Adrenal gland (tissue), 12 donors: ENCODE results near the gene RPL38. TPM values are rescaled to one million over a fixed set of nuclear protein-coding genes. Genes with fewer than 3 reads are reported as not detected.

Source experiments
- DNase-seq, 7 donors: peaks; one replicate each; pipeline ENCODE4 v3.0.0-alpha.2; 2019 to 2020
- H3K27ac ChIP-seq, 5 donors: fragments of 200-600 bp; sonication (generic) in 4 of 5; 1 replicate in 3 of 5; 2 replicates in 2 of 5; pipeline versions ENCODE4 v1.5.1 to v1.8.0; 2016 to 2020; ENCODE audit warnings: mild to moderate bottlenecking in 1 of 5
- H3K27me3 ChIP-seq: fragments of 200-600 bp; 2 replicates; pipeline ENCODE4 v1.8.0; 2021
- H3K36me3 ChIP-seq, 2 donors: fragments of 200-600 bp; replicated peaks in 1 of 2; 1 replicate in 1 of 2; 2 replicates in 1 of 2; pipeline versions ENCODE4 v1.5.1 to v1.8.0; 2018 to 2022
- H3K4me1 ChIP-seq, 2 donors: fragments of 200-600 bp; replicated peaks in 1 of 2; 1 replicate in 1 of 2; 2 replicates in 1 of 2; pipeline versions ENCODE4 v1.5.1 to v1.8.0; 2018 to 2021
- H3K4me3 ChIP-seq, 4 donors: fragments of 200-600 bp; sonication (generic) in 3 of 4; one replicate each; pipeline ENCODE4 v1.5.1; 2016 to 2018
- H3K9me3 ChIP-seq, 3 donors: fragments of 200-600 bp; sonication (generic) in 1 of 3; replicated peaks in 1 of 3; 1 replicate in 2 of 3; 2 replicates in 1 of 3; pipeline versions ENCODE4 v1.5.1 to v1.8.0; 2016 to 2021
- POLR2A ChIP-seq, 2 donors: fragments of 450-650 bp; IDR thresholded peaks; one replicate each; pipeline ENCODE4 v1.6.1; 2017; ENCODE audit warnings: antibody characterized with exemption in 2 of 2, mild to moderate bottlenecking in 2 of 2, moderate library complexity in 1 of 2
- WGBS, 4 donors: extraction: QIAGEN DNeasy Blood & Tissue Kit in 2 of 4; methylation state at CpG; one replicate each; pipeline versions ENCODE4 v1.1.5 to v1.1.7; 2013 to 2017; 5-methylcytosine and 5-hydroxymethylcytosine counted together
- intact Hi-C, 2 donors: fragments of 100-400 bp; cut with DNase I; formaldehyde crosslinking; loops; one replicate each; pipeline versions ENCODE4 v1.14.1 to v1.15.0; 2022 to 2023
- polyA plus RNA-seq, 3 donors: library from polyadenylated mRNA; stranded (reverse); fragments of 200-250 nt in 2 of 3; fragments of 350-450 nt in 1 of 3; fragmentation: Illumina TruSeq in 1 of 3; extraction: RNeasy Lipid Tissue Mini Kit (QIAGEN cat#74804) in 1 of 3; gene quantifications; one replicate each; pipeline ENCODE4 v1.2.3, GENCODE V29; 2013 to 2014
- total RNA-seq, 9 donors: library from RNA; depleted of rRNA in 4 of 9; stranded (reverse); fragments of >200 nt in 4 of 9; fragments of 120-200 nt in 1 of 9; fragmentation: NEBNext Ultra II Directional in 1 of 9; extraction: Animal tissue kit (Norgen Biotek cat#: 25700) in 1 of 9; gene quantifications; one replicate each; pipeline versions ENCODE4 v1.1.0 to v1.2.4, GENCODE V29; 2013 to 2023
- TF ChIP-seq, protein P1 (sequence below), 6 experiments: fragments of 450-650 bp in 4 of 6; fragments of 200-600 bp in 2 of 6; sonication (generic) in 1 of 6; IDR thresholded peaks; 1 replicate in 5 of 6; 2 replicates in 1 of 6; pipeline versions ENCODE4 v1.5.1 to v1.8.0; 2016 to 2021; ENCODE audit warnings: antibody characterized with exemption in 6 of 6, mild to moderate bottlenecking in 2 of 6, moderate library complexity in 1 of 6
- donor health status: healthy with polysubstance abuse.
- donor health status: Bipolar disorder and iron deficiency.
- donor health status: DM: yes; HTN: yes; CAD: no.
- donor health status: DM: no; HTN: no; CAD: no.
- donor health status: DM: no; HTN: no; CAD: no.
- donor health status: DM: yes; HTN: yes; CAD: no.

Gene RPL38
- total and polyA plus RNA-seq, 12 donors, result 136 to 1,921 (median 789) TPM

DNA sequence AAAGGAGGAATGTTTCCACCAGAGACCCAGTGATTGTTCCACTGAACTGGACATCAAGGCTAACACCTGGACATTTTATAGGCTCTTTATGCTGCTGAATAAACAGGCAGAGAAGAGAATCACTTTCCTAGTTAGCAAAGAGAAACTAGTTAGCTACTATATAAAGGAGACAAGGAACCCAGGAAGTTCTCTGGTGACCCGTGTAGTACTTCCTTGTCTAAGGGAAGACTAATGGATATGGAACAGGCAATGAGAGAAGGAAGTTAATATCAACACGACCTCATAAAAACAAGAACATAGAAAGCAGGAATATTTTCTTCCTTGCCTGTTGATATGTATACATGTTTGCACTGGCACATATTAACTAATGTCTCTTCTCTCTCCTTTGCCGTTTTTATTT is 30.8 kb upstream of the RPL38 start:
- 38 to 61% (median 51%) methylated on average over 3 of the region's 3 CpGs for WGBS, 4 donors
- Histone ChIP-seq H3K27ac (no peak overlapping the region), H3K36me3 (no peaks in the 10 kb centered on the region), H3K4me1 (no peaks in the 10 kb centered on the region), H3K9me3 (no peaks in the 10 kb centered on the region), H3K4me3 (no peak overlapping the region), H3K27me3 (no peaks in the 10 kb centered on the region)
- TF ChIP-seq, protein P1, sequence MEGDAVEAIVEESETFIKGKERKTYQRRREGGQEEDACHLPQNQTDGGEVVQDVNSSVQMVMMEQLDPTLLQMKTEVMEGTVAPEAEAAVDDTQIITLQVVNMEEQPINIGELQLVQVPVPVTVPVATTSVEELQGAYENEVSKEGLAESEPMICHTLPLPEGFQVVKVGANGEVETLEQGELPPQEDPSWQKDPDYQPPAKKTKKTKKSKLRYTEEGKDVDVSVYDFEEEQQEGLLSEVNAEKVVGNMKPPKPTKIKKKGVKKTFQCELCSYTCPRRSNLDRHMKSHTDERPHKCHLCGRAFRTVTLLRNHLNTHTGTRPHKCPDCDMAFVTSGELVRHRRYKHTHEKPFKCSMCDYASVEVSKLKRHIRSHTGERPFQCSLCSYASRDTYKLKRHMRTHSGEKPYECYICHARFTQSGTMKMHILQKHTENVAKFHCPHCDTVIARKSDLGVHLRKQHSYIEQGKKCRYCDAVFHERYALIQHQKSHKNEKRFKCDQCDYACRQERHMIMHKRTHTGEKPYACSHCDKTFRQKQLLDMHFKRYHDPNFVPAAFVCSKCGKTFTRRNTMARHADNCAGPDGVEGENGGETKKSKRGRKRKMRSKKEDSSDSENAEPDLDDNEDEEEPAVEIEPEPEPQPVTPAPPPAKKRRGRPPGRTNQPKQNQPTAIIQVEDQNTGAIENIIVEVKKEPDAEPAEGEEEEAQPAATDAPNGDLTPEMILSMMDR (IDR thresholded peaks at IDR 0.05), result no peak
- TF ChIP-seq POLR2A (IDR thresholded peaks at IDR 0.05), result no peak
- intact Hi-C loops, result loop anchor here in 1 of 2 donors (10.0 kb wide), 1 partner anchor 738 kb away; no protein-coding TSS in a partner anchor
- no peak for DNase-seq

DNA sequence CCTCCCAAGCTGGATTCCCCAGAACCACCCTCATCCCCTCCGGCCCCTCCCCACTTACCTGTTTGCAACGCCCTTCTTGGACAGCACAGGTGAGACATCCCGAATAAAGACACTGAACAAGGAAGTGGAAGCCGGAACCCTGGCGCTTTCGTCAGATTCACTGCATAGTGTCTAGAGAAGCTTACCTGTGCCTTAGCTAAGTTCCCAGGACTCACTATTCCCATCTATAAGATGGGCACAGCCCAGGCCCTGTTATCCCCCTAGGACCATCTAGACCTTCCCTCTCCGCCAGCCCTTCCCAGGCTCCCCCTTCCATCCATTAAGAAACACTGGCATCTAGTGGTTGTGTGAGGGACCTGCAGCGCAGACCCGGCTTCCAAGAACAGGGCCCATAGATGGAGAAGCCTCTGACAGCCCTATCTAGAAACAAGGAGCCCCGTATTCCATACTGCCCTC is 26.9 kb upstream of the RPL38 start:
- Histone ChIP-seq H3K9me3 (no peaks in the 10 kb centered on the region), H3K27me3 (no peaks in the 10 kb centered on the region), H3K4me1 (no peaks in the 10 kb centered on the region), H3K36me3 (no peaks in the 10 kb centered on the region), H3K4me3 (no peak overlapping the region), H3K27ac (no peak overlapping the region)
- DNase-seq, result peak; percentile 42 to 85 (median 65)
- WGBS, 4 donors, result 36 to 43% (median 41%) methylated on average over 10 of the region's 10 CpGs
- intact Hi-C loops, result loop anchor here (5.0 to 10.0 kb wide), 2 partner anchors 742 to 744 kb away; no protein-coding TSS in a partner anchor
- TF ChIP-seq POLR2A (IDR thresholded peaks at IDR 0.05), result no peak
- TF ChIP-seq, protein P1 (IDR thresholded peaks at IDR 0.05), result peak; percentile 69 to 80 (median 74)

DNA sequence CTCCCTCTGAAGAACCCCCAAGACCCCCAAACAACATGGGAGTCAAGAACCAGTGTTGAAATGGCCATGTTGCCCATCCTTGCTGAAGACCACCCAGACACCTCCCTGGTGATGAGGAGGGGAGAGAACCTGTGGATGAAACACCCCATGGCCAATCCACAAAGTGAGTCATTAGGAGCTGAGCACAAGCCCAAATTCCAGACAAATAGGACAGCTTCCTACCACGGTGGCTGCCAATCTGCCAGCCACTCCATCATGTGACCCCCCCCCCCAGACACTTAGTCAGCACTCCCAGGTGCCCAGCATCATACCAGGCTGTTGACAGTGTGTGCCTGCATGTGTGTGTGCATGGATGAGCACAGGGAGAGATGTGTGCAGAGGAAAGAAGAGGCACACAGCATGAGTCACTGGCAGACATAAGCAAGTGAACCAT is 26.4 kb upstream of the RPL38 start:
- no peak for DNase-seq
- Histone ChIP-seq H3K9me3 (no peaks in the 10 kb centered on the region), H3K36me3 (no peaks in the 10 kb centered on the region), H3K4me3 (no peak overlapping the region), H3K27me3 (no peaks in the 10 kb centered on the region), H3K4me1 (no peaks in the 10 kb centered on the region), H3K27ac (no peak overlapping the region)
- 0 to 17% (median 3%) methylated on average over 1 of the region's 1 CpG for WGBS, 4 donors
- intact Hi-C loops, result loop anchor here (5.0 to 10.0 kb wide), 2 partner anchors 742 to 745 kb away; no protein-coding TSS in a partner anchor
- no peak for TF ChIP-seq POLR2A (IDR thresholded peaks at IDR 0.05)

DNA sequence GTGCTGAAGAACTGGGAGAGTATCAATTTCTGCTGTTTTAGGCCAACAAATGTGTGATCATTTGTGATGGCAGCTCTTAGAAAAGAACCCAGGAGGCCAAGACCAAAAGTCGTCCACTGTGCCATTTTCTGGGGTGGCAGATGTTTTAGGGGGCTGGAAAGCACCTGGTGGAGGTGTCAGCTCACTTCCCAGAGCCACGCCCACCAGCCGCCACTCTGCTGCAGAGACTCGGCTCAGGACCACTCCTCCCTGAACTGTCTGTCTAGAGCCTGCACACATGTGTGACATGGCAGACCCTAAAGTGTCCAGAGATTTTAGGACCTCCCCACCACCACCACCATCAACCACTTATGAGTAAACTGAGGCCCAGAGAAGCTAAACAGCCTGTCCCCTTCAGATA is 23.9 kb upstream of the RPL38 start:
- Histone ChIP-seq H3K36me3 (no peaks in the 10 kb centered on the region), H3K4me1 (no peaks in the 10 kb centered on the region), H3K27me3 (no peaks in the 10 kb centered on the region), H3K9me3 (no peaks in the 10 kb centered on the region), H3K27ac (no peak overlapping the region), H3K4me3 (no peak overlapping the region)
- 60 to 76% (median 64%) methylated on average over 1 to 4 of the region's 4 CpGs for WGBS, 4 donors
- no peak for TF ChIP-seq POLR2A (IDR thresholded peaks at IDR 0.05)
- TF ChIP-seq, protein P1 (IDR thresholded peaks at IDR 0.05), result no peak
- no peak for DNase-seq
- intact Hi-C loops, result loop anchor here (5.0 to 10.0 kb wide), 2 partner anchors 745 to 747 kb away; no protein-coding TSS in a partner anchor

DNA sequence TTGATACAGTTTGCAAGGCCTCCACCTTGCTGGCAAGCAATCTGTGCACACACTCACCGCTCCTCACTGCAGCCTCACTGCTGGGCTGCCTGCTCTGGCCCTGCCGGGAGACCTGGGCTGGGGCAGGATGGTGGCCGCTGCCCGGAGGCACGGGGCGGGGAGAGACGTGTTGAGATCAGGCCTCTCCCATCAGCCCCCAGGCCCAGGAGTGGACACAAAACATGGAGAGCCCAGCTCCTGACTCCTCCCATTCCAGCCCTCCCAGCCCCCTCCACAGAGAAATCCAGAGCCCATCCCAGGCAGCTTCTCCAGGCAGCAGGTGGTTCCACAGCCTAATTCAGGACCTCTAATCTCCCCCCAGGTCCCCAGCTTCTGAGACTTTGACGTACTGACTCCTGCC is 23.1 kb upstream of the RPL38 start:
- Histone ChIP-seq H3K36me3 (no peaks in the 10 kb centered on the region), H3K4me1 (no peaks in the 10 kb centered on the region), H3K27me3 (no peaks in the 10 kb centered on the region), H3K9me3 (no peaks in the 10 kb centered on the region), H3K4me3 (no peak overlapping the region), H3K27ac (no peak overlapping the region)
- no peak for DNase-seq
- intact Hi-C loops, result no loop called here
- 52 to 76% (median 63%) methylated on average over 8 of the region's 8 CpGs for WGBS, 4 donors
- TF ChIP-seq, protein P1 (IDR thresholded peaks at IDR 0.05), result no peak
- TF ChIP-seq POLR2A (IDR thresholded peaks at IDR 0.05), result no peak
